Fibroblast of upper back skin (primary cell): ENCODE data around the gene POLR2F.

Experiments
- DNase-seq: peaks from one replicate; pipeline ENCODE4 v3.0.0-alpha.2; 2013

The POLR2F gene

GRCh38 chr22:37982938-37983859, 29.7 kb downstream of the POLR2F start:
- no peak for DNase-seq

- no peak for DNase-seq
These were observed 30.6 kb downstream of the POLR2F start, which contains the start of gene SOX10 for GRCh38 chr22:37983860-37984791. TSS of gene SOX10 (minus strand) at chr22:37984555. CDS start at chr22:37983784, 771 bp downstream.

DNA sequence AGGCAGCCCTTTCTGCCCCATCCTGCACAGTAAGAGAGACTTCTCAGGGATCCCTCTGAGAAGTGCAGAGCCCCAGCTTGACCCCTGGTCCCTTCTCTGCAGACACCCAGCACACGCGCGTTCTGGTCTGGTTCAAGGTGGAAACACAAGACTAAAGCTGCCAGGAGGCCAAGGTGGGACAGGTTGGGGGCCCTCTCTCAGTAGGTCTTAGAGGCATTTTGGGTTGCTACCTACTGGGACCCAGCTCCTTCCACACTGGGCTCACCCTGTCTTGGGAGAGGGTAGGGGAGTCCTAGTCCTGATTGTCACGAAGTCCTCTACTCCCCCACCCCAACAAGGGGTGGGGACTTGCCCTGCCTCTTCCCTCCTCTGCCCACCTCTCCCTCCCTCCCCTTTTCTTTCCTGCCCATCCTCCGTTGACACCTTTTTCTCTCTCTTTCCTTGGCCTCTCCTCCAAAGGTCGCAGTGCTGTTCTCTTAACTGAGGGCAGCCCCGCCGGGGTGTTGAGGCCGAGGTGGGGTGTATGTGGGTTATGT, 31.6 kb downstream of the POLR2F start:
- DNase-seq = no peak

GRCh38 chr22:37985751-37986281, 32.3 kb downstream of the POLR2F start:
- no peak for DNase-seq

DNA sequence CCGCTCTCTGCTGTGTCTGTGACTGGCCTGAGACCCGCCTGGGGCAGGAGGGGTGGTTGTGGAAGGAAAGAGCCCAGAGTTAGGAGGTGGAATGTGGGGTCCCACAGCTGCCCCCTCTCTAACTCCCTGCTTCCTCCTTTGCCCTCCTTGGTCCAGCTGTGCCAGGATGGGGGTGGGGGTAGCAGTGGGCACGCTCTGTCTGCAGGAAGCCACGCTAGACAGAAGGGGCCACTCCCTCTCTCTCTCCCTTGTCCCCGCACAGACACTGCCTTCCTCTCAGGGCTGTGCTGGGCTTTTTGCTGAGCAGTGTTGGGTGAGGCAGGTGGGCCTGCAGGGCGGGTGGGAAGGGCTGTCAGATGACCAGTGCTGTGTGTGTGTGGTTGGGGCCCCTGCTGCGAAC, 32.9 kb downstream of the POLR2F start:
- DNase-seq = no peak

DNA sequence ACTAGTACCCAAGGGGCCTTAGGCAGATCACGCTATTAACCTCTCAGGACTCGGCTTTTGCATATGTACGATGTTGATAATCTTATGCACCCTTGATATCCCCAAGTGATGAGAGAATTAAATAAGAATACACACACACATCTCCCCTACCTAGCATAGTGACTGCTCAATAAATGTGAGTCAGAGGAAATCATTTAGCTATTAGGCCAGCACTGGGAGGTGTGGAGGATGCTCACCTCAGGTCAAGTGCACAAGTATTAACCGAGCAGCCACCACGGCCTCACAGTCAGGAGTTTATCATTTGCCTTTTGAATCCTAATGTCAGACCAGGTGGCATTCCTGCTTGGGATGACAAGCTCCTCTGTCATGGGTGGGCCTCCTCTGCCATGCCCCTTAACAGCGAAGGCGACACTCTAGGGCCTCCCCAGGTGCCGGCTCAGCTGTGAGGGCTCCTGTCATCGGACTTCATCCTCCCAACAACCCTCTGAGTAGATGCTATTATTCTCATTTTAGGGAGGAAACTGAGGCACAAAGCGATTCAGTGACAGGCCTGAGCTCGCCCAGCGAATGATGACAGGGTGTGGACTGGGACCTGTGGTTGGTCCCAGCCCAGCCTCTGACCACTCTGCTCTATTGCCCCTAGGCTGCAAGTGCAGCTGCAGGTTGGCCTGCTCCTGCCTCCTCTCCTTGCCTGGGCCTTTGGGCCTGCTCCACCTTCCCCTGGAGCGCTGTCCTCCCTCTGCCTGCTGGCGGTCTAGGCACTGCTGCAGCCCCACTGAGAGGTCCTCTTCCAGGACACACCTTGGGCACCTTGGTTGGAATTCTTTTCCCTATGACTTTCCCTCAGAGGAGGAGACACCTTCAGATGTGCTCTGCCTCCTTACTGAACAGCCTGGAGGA, 35.9 kb downstream of the POLR2F start:
- DNase-seq = no peak

DNA sequence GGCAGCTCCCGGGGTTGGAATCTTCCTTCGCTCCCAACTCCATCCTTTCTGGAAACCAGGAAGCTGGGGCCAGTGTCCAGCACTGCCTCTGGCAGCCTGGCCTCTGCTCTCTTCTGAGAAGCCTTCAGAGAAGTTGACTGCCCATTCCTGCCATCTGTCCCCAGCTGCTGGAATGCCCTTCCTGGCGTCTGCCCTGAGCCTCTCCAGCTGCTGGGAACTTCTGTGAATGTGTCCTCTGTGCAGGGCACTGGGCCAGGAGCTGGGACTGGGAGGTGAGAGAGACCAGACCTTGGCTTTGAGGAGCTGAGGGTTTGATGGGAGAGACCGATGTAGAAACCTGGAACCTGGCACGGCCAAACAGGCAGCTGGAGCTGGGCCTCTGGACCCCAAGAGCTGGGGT, 36.8 kb downstream of the POLR2F start:
- DNase-seq = no peak

GRCh38 chr22:37990862-37991261, 37.4 kb downstream of the POLR2F start:
- no peak for DNase-seq

DNA sequence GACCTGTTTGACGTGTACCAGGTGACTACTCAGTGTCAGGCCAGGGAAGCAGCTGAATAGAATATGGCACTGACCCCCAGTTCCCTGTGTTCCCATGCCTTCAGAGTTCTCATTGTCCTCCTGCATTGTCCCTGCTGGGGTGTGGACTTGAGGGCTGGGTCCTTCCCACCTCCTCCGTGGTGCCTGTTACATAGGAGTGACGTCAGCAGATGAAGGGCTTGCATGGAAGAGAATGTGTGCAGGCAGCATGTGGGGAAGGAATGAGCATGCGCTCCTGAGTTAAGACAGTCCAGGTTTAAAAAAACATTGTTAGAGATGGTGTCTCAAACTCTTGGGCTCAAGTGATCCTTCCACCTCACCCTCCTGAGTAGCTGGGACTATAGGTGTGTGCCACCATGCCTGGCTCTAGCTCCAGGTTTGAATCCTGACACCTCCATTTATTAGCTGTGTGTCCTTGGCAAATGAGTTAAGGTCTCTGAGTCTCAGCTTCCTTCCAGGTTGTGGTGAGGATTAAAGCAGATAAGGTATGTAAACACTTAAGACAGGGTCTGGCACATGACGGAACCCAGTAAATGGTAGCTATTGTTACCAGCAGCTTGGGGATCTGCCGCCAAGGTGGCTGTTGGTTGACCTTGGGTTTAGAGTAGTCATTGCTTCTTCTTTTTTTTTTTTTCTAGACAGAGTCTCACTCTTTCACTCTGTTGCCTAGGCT, 38.4 kb downstream of the POLR2F start:
- DNase-seq = no peak

- no peak for DNase-seq
These were observed 40.5 kb downstream of the POLR2F start for GRCh38 chr22:37994049-37994448.

DNA sequence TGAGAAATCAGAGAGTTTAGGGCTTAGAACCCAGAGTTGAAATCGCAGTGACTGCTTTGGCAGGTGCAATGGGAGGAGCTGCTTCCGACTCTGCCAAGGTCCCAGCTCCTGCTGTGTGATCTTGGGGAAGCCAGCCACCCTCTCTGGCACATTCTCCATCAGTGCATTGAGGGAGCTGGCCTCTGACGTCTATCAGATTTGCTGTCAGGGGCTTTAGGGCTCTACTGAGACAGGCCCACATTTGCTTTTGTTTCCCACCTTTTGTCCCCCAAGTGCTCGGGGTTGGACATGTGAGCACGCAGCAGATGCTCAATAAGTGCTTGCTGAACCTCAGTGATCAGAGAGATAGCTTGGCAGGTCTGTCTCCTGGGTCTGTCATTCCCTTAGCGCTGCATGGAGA, 41.5 kb downstream of the POLR2F start:
- no peak for DNase-seq

GRCh38 chr22:37995460-37995859, 42.0 kb downstream of the POLR2F start:
- no peak for DNase-seq

- no peak for DNase-seq
These were observed 42.6 kb downstream of the POLR2F start for GRCh38 chr22:37996079-37996478.

DNA sequence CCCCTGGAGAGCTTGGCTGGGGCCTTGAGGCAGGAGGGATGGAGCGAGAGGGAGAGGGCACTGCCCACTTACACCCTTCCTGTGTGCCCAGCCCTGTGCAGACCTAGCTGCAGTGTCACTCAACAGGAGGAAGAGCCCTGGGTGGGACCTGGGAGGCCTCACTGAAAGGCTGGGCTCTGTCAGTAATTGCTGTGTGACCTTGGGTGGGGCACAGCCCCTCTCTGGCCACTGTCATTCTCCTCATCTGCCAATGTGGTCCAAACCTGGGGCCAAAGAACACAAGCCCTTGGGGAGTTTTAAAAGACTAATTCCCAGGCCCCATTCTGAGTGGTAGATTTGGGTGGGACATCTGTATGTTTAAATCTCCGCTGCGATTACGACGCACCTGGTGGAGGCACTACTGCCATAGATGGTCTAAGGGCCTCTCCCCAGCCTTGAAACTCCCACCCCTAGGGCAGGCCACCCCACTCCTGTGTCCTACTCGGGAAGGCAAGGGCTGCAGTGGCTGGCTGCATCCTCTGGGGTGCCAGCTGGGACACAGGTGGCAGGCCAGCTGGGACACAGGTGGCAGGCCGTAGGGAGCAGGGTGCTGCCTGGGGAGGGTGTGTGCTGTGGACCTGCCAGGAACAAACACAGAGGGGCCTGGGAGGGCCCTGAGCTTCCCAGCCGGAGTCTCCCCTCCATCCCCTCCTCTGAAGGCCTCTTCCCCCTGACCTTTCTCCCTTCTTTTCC, 43.2 kb downstream of the POLR2F start:
- no peak for DNase-seq

DNA sequence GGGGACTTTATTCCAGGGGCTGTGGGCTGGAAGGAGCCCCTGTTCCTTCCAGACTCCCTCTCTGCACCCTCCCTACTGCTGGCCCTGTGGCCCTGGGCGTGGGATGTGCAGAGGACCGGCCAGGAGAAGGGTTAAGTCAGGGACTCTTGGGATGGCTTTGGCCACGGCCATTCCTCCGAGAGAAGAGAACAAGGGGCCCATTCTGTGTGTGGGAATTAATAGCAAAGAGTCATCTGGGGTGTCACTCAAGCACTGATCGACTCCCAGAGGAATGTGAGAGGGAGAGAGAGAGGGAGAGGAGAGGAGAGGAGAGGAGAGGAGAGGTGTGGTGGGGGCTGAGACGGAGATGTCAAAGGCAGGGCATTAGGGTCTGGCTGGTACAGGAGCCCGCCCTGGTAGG, 45.0 kb downstream of the POLR2F start:
- DNase-seq = no peak

GRCh38 chr22:37999236-37999635, 45.7 kb downstream of the POLR2F start:
- no peak for DNase-seq

- no peak for DNase-seq
These were observed 46.3 kb downstream of the POLR2F start for GRCh38 chr22:37999640-38000272.

GRCh38 chr22:38005943-38006342, 52.4 kb downstream of the POLR2F start:
- DNase-seq = no peak

GRCh38 chr22:38006906-38007305, 53.4 kb downstream of the POLR2F start:
- DNase-seq = no peak

GRCh38 chr22:38007330-38007902, 53.9 kb downstream of the POLR2F start:
- DNase-seq = no peak
